ENCODE measurements around the gene PTPRD. TPM values are rescaled to one million over a fixed set of nuclear protein-coding genes. Genes with fewer than 3 reads are reported as not detected.

Gene PTPRD
- total and polyA plus RNA-seq, 9 of the 15 experiments (the other 6 are each of a cell fraction or from before 2014, with no cell fraction given): 0.11 TPM; not detected in 8

DNA sequence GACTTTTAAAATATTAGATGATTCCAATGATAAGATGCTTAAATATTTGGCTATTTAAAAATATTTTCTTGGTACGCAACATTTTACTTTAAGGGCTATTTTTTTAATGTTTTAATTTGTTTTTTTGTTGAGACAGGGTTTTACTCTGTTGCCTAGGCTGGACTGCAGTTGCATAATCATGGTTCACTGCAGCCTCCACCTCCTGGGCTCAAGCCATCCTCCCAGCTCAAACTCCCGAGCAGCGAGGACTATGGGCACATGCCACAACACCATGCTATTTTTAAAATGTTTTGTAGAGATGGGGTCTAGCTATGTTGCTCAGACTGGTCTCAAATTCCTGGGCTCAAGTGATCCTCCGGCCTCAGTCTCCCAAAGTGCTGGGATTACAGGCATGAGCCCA is 1963.0 kb downstream of the PTPRD start:
- Histone ChIP-seq H3K9me3 (replicated peaks; ENCODE audit: control insufficient read depth, insufficient read depth, low read depth, low read length) (no peaks in the 10 kb centered on the region), H4K20me1 (replicated peaks; ENCODE audit: control insufficient read depth, insufficient read depth, low read length) (no peaks in the 10 kb centered on the region), H3K27ac (ENCODE audit: extremely low read depth, low read depth, low read length) (no peak overlapping the region), H3K36me3 (ENCODE audit: control insufficient read depth, insufficient read depth, low read length) (no peaks in the 10 kb centered on the region), H2AFZ (ENCODE audit: low read depth, low read length) (no peak overlapping the region), H3K9ac (ENCODE audit: insufficient read depth in 1 of 2, low read depth in 2 of 2, low read length in 2 of 2) (no peak overlapping the region), H3K4me3 (no peak overlapping the region), H3K4me2 (ENCODE audit: insufficient read depth, low read length) (no peak overlapping the region), H3K9me1 (ENCODE audit: control insufficient read depth, insufficient read depth, low read length) (no peaks in the 10 kb centered on the region), H3K79me2 (ENCODE audit: control insufficient read depth, insufficient read depth, low read length) (no peaks in the 10 kb centered on the region), H3K27me3 (ENCODE audit: control insufficient read depth in 2 of 2, insufficient read depth in 2 of 2, low read length in 2 of 2) (no peaks in the 10 kb centered on the region), H3K4me1 (replicated peaks in 1 of 2; ENCODE audit: control insufficient read depth in 2 of 2, insufficient read depth in 2 of 2, low read length in 2 of 2) (no peaks in the 10 kb centered on the region)
- no peak for FAIRE-seq
- no TSS peak for BruUV-seq (replicated peaks)
- TF ChIP-seq MCM7 (IDR thresholded peaks at IDR 0.05) (no peak), NFE2L1 (tag; IDR thresholded peaks at IDR 0.05; ENCODE audit: borderline replicate concordance, low read depth) (no peak), MTA1 (IDR thresholded peaks at IDR 0.05; ENCODE audit: borderline replicate concordance) (no peak), ZNF76 (CRISPR knock-in tag; IDR thresholded peaks at IDR 0.05; ENCODE audit: borderline replicate concordance) (no peak), SMAD1 (IDR thresholded peaks at IDR 0.05; ENCODE audit: low read depth, low read length, partially characterized antibody) (no peak), CEBPG (CRISPR knock-in tag; IDR thresholded peaks at IDR 0.05) (no peak), CEBPG (tag; conservative IDR thresholded peaks at IDR 0.05 in 1 of 2, IDR thresholded peaks at IDR 0.05 in 1 of 2) (no peak), SMAD4 (CRISPR knock-in tag; conservative IDR thresholded peaks at IDR 0.05) (no peak), PURB (CRISPR knock-in tag; IDR thresholded peaks at IDR 0.05; ENCODE audit: low read depth) (no peak)
- TF ChIP-seq, protein P1, sequence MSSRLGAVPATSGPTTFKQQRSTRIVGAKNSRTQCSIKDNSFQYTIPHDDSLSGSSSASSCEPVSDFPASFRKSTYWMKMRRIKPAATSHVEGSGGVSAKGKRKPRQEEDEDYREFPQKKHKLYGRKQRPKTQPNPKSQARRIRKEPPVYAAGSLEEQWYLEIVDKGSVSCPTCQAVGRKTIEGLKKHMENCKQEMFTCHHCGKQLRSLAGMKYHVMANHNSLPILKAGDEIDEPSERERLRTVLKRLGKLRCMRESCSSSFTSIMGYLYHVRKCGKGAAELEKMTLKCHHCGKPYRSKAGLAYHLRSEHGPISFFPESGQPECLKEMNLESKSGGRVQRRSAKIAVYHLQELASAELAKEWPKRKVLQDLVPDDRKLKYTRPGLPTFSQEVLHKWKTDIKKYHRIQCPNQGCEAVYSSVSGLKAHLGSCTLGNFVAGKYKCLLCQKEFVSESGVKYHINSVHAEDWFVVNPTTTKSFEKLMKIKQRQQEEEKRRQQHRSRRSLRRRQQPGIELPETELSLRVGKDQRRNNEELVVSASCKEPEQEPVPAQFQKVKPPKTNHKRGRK (tag; IDR thresholded peaks at IDR 0.05): no peak
- TF ChIP-seq, protein P2, sequence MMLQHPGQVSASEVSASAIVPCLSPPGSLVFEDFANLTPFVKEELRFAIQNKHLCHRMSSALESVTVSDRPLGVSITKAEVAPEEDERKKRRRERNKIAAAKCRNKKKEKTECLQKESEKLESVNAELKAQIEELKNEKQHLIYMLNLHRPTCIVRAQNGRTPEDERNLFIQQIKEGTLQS (IDR thresholded peaks at IDR 0.05): no peak
- TF ChIP-seq, protein P2 (CRISPR knock-in tag; conservative IDR thresholded peaks at IDR 0.05): no peak
- TF ChIP-seq, protein P3, sequence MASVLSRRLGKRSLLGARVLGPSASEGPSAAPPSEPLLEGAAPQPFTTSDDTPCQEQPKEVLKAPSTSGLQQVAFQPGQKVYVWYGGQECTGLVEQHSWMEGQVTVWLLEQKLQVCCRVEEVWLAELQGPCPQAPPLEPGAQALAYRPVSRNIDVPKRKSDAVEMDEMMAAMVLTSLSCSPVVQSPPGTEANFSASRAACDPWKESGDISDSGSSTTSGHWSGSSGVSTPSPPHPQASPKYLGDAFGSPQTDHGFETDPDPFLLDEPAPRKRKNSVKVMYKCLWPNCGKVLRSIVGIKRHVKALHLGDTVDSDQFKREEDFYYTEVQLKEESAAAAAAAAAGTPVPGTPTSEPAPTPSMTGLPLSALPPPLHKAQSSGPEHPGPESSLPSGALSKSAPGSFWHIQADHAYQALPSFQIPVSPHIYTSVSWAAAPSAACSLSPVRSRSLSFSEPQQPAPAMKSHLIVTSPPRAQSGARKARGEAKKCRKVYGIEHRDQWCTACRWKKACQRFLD (CRISPR knock-in tag; IDR thresholded peaks at IDR 0.05): no peak
- POLR2A ChIA-PET: no interaction called here
- intact Hi-C loops (cut with micrococcal nuclease): no loop called here
- 0% methylated on average over 4 of the region's 4 CpGs for whole genome bisulfite sequencing (ENCODE audit: insufficient coverage, low coverage, missing lambda C conversion rate)
- CTCF ChIA-PET (ENCODE audit: low intra/inter-chr PET ratio): no interaction called here
- DNase-seq (ENCODE audit: extremely low read depth in 1 of 4, low spot score in 3 of 4): no peak
- in situ Hi-C loops (cut with MboI): no loop called here
- ATAC-seq: no peak
